EL (cell line): ENCODE data around the gene GIPC2.
"Not testable (repeated sequence)": the region's sequence is repeated elsewhere in the genome, so short reads cannot be mapped to it uniquely, and the experiment has no call there.

ENCODE experiments used
- DNase-seq: peaks from one replicate; pipeline ENCODE4 v3.0.0-alpha.2; 2016

The GIPC2 gene

DNA sequence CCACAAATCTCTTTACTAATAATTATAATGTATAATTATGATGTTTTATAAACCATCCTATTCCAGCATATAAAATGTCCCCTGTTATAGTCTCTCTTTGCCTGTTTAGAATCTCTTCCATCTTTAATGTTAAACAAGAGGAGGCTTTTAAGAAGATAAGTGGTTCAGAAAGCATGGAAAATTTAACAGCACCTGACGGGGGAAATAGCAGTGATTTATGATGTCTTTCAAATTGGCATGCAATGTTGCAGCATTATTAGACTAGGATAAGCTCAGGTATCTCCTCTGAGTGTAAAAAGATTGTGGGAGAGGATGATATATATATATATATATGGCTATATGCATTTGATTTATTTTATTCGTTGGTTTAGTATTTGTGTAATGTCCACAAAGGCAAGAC lies 24.4 kb downstream of the GIPC2 start:
- no peak for DNase-seq

DNA sequence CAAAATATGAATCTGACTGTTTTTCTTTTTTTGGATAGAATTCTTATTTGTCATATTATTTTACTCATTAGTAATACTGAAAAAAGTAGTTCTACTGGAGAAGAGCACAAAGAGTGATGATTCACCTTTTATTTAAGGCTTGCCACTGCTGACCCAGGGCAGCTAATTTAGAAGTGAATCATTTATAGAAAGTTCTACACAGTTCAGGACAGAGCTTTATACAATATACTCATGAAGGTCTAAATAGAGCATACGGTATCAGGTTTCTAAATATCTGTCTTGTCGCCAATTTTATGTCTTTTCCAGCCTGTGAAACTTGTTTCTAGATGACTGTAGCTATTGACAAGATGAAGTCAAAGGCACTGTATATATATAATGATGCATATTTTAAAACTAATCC lies 25.0 kb downstream of the GIPC2 start:
- peak; percentile 83 for DNase-seq

DNA sequence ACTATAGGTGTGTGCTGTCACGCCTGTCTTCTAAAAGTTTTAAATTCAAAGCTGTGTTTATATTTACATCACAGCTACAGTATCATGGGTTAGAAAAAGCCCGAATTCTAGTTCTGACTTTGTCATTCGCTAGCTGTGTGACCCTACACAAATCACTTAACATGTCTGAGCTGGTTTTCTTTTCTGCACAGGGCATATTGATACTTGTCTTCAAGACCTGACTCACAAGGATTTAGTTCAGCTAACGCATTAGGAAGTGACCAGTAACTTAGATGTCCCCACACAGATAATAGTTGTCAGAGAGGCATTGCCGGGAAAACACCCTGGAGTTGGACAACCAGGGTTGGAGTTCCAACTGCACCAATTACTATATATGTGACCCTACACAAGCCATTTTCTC lies 25.9 kb downstream of the GIPC2 start:
- DNase-seq: no peak

DNA sequence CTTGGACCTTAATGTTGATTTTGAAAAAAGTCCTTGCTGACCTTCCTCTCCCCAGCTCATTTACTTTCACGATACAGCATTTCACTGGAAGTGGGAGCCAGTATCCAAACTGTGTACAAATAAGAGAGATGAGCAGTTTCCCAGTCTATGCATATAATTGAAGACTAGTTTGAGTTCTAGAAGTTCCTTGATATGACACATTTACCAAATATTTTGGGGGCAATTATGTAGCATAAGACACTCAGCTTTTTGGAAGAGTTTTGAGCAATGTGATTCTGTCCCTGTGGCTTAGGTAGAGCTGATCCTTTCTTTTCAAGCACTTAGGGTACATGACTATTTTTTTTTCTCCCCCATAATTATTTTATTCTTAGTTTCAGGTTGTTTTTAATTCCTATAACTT lies 26.4 kb downstream of the GIPC2 start:
- peak; percentile 53 for DNase-seq

DNA sequence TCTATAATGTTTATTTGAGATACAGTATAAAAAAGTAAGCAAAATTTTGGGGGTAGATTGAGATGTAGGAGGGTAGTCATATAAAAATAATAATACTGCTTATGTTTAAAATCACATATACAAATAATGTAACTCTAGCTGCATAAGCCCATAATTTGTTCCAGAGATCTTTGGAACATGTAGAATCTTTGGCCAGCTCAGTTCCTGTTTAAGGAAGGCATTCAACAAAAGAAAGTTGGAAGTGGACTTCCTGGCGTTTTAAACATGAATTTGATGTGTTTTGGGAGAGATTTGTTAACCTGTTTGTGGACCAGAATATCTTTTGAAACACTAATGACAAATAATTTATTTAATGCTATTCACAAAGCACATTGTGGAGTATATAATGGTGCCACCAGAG lies 27.7 kb downstream of the GIPC2 start:
- DNase-seq: no peak

DNA sequence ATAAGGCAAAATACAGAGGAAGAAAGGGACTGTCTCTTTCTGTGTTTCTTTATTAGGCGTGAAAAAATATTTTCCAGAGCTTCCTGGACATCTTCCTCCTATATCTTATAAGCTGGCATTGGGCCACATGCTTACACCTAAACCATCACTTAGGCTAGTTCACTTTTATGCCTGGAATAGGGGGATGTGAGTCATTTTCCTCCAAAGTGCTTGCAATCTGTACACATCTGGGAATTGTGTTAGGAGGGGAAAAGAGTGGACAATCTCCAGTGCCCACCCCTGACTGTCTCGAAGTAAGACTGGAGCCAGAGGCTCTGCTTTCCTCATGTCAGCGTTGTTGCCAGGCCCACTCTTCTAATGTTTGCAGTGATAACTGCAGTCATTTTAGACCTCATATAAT lies 29.9 kb downstream of the GIPC2 start:
- DNase-seq: peak; percentile 36

DNA sequence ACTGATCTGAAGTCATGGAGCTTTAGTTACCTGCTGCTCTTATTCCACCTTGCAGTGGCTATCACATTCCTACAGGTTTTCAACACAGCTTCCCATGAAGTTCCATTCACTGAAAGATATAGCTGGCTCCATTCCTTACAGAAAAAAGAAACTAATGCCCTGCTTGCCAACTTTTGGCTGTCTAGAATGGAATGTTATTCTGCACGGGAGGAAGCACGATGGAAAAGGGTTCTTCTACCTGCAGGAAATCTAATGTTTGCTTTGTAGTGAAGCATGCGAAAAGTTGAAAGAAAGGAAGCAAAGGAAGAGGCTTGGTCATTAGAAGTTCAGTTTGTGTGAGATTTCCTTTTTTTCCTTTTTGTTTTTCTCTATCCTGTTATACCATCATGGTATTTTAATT lies 32.6 kb downstream of the GIPC2 start:
- DNase-seq: no peak

DNA sequence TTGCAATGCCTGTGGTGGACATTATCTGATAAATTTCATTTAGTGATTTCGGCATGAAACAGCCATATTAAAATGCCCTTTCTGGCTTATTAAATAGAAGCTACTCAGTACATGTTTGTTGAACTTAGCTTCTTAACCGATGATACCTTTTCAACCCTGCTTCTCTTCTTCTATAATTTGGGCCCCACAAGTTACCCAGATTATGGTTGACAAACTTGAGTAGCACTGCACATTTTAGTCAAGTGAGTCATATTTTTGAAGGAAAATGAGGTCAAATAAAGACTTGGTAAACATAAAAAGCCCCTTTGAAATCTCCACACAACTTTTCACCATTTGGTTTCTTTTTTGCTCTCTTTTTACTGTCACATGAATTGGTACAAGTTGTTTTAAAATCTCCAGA lies 33.8 kb downstream of the GIPC2 start:
- DNase-seq: peak; percentile 59

DNA sequence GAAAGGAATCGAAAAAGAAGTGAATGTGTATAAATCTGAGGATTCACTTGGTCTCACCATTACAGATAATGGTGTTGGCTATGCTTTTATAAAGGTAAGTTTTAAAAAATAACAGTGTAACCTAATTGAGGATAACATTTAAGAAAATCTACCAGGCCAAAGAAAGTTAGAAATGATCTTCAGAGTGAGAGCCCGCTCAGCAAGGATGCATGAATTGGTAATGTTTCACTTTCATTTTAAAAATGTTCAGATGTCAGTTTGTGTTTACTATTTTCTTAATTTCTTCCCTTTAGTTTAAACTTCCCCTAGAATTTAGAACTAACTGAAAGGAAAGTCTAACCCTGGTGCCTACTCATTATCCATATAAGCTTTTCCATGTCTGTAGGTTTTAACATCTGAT lies 35.0 kb downstream of the GIPC2 start:
- DNase-seq: no peak

DNA sequence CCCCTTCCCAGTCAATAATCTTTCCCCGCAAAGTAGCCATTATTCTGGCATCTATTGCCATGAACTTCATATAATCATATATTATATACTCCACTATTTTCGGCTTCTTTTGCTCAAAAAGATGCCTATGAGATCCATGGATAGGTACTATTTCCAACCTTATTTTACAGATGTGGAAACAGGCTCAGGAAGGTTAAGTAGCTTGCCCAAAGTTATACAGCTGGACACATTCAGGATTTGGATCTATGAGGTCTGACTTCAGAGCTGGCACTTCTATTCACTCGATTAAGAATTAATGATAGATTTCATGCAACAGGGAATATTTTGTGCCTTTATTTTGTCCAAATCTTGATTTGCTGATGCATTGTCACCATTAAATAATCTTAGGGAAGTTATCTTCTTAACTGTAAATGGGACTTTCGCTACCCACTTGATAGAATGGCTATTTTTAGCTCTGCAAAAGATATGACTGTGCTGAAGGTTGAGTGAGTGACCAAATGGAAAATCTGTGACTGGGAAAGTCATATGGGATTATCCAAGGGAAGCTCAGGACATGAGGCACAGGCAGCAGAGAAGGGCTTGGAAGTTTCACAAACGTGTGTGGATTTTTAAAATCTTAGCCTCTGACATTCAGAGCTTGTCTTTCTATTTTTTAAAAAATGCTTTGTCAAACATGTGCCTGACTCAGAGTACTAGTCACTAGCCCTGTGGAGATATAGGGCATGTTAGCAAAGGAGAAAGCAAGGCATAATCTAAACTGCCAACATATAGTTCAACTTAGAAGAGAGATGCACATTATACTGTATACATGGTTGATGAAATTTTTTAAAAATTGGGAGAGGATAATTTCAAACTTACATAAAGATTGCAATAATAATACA lies 36.5 kb downstream of the GIPC2 start:
- DNase-seq: no peak

DNA sequence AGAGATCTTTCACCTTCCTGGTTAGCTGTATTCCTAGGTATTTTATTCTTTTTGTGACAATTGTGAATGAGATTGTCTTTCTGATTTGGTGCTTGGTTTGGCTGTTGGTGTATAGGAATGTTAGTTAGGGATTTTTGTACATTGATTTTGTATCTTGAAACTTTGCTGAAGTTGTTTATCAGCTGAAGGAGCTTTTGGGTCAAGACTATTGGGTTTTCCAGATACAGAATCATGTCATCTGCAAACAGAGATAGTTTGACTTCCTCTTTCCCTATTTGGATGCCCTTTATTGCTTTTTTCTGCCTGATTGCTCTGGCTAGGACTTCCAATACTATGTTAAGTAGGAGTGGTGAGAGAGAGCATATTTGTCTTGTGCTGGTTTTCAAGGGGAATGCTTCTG lies 38.9 kb downstream of the GIPC2 start:
- not testable (repeated sequence) for DNase-seq

DNA sequence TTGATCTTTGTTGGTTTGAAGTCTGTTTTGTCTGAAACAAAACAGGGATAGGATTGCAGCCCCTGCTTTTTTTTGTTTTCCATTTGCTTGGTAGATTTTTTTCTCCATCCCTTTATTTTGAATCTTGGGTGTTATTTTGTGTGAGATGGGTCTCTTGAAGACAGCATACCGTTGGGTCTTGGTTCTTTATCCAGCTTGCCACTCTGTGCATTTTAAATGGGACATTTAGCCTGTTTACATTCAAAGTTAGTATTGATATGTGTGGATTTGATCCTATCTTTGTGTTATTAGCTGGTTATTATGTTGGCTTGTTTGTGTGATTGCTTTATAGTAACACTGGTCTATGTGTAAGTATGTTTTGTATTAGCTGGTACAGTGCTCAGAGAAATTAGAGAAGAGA lies 40.9 kb downstream of the GIPC2 start:
- DNase-seq: no peak

DNA sequence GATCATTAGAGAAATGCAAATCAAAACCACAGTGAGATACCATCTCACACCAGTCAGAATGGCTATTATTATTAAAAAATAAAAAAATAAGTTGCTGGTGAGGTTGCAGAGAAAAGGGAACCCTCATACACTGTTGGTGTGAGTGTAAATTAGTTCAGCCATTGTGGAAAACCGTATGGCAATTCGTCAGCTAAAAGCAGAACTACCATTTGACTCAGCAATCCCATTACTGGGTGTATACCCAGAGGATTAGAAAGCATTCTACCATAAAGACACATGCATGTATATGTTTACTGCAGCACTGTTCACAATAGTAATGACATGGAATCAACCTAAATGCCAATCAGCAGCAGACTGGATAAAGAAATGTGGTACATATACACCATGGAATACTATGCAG lies 42.2 kb downstream of the GIPC2 start:
- DNase-seq: no peak

DNA sequence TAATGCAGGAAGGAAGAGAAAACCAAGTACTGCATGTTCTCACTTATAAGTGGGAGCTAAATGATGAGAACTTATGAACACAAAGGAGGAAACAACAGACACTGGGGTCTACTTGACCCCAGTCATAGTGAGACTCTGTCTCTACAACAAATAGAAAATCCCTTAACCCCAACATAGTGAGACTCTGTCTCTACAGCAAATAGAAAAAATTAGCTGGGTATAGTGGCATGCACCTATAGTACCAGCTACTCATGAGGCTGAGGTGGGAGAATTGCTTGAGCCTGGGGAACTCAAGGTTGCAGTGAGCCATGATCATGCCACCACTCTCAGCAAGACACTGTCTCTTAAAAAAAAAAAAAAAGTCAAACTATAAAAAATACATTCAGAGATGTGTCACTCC lies 42.7 kb downstream of the GIPC2 start:
- no peak for DNase-seq

DNA sequence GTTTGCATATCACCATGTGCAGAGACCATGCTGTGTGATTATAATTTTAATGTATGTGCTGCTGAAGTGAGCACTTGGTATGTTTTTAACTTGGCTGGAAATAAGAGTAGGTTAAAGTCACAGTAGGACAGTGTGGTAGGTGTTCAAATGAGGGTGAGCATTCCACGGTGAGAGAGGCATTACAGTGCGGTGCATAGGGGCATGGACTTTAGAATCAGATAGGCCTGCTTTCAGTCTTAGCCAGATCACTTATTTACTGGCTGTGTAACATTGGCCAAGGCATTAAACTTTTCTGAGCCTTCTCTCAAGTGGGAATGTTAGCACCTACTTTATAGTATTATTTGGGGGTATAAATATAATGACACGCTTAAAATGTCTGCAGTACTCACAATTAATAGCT lies 43.2 kb downstream of the GIPC2 start:
- DNase-seq: no peak

DNA sequence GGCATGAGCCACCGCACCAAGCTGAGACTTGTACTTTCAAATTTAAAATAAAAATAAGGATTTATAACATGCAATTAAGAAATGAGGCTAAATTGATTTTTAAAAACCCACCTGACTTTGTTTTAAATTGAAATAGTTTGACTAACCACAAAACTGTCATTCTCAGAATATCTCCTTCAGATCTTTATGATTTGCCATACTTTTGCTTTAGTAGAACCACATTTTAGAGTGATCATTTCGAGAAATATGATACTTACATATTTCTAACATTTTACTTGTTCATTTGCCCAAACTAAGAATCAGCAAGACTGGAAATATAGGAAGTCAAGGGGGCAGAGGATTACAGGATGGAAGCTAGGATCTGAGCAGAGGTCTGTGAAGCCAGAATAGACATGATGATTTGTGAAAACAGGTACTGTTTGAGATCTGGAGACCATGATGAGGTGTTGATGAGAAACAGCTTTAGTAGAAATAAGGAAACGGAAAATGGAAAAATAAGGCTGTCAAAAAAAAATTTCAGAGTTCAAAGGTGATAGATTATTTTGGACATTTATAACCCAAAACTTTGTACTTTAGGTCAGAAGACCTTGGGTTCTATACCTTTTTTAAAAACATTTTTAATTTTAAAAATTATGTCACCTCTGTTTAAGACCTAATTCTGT lies 44.8 kb downstream of the GIPC2 start:
- no peak for DNase-seq

DNA sequence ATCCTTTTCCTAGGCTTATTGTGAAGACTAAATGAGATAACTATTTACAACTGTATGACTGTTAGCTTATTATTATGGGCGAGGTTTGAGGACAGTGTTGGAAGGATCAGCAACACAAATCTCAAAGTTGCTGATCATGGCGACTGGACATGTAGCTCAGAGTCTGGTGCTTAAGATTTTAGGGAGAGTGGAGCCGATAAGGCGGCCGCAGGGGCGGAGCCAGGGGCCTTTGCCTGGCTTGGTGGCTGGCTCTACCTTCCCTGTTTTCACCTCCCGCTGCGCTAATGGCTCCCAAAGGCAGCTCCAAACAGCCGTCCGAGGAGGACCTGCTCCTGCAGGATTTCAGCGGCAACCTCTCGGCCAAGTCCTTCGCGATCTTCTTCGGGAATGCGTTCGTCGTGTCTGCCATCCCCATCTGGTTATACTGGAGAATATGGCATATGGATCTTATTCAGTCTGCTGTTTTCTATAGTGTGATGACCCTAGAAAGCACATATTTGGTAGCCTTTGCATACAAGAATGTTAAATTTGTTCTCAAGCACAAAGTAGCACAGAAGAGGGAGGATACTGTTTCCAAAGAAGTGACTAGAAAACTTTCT lies 45.5 kb downstream of the GIPC2 start:
- no peak for DNase-seq

DNA sequence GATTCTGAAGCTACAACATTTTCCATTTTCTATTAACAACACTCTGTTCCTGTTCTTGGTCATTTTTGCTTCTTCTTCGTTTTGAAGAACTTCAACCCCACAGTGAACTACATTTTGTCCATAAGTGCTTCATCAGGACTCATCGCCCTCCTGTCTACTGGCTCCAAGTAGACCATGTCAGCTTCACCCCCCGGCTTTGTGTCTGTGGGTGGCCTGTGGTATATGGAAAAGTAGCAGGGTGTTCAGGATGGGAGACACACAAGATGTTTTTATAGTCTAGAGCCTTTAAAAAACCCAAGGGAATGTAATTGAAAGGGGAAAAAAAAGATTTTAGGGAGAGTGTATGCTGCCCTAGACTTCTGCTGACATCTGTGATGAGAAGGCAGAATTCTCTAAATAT lies 46.1 kb downstream of the GIPC2 start:
- no peak for DNase-seq

DNA sequence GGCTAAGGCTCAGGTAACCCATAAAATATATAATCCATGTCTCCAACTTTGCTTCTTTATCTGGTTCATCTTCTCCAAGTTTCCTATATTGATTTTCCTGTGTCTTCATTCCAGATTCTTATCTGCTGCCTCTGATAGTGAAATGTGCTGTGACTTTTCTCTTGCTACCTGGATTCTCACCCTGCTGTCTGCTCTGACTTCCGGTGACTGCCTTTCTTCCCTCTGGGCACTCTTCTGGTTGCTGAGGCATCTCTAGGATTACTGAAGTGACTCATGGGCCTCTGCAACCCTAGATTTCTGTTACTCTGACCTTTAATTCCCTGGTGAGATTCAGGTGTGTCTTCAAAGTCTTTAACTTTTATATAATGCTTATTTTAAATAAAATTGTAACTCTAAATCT lies 46.9 kb downstream of the GIPC2 start:
- peak; percentile 73 for DNase-seq

DNA sequence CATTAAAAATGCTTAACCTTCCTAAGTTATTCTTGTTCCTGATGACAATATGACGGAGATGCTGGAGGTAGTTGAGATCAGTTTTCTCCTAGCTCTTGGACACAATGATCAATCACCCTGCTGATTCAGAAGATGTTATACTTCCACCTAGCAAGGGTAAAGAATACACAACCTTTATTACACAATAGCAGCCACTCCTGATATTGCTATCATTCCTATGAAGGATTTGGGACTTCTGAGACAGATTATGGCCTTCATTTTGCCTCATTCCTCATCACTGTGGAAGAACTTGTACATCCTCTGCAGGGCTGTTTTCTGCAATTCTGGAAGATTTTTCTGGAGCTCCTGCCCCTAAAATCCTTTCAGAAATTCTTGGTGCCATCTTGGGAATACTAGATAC lies 47.8 kb downstream of the GIPC2 start:
- DNase-seq: no peak

DNA sequence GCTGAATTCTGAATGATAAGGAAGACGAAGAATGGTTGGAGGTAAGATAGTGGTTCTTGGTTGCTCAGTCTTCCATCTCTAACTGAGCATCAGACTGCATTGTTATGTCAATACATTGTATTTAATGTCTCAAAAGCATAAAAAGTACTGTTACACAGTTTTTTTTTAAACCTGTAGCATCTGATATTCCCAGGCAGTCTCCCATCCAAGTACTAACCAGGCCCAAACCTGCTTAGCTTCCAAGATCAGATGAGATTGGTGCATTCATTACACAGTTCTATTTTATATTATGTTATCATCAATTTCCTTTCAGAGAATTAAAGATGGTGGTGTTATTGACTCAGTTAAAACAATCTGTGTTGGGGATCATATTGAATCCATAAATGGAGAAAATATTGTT lies 48.9 kb downstream of the GIPC2 start:
- DNase-seq: no peak

DNA sequence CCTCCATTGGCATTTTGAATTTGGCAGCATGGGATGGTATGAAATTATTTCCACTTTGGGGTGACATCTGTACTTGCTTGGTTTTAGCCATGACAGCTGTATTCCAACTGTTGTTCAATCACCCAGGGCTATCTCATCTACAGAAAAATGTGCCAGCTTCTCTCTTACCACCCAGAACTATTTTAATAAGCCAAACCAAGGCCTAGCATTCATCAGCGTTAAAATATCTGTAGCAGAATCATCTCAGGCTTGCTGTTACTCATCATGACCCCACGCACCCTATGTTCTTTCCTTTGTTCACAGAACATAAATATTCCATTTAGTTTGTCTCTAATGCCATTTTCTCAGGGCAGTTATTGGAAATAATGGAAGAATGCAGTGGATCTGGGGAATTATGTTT lies 49.8 kb downstream of the GIPC2 start:
- peak; percentile 94 for DNase-seq

DNA sequence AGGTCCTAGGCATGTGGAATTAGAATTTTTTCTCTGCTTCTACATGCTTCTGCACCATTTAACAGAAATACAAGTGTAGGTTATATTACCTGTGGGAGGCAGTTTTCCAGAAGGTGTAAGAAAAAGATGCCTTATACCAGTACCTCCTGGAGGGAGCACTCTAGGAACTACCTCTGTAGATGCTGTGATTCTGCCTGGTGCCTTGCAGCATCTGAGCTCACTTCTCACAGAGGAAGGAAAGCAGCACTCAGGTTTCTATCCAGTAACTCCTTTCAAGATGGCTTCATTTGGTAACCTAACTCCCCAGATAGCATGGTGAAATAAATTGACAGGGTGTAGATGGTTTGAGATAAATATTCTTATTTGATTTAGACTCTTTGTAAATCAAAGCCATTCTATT lies 50.3 kb downstream of the GIPC2 start:
- DNase-seq: no peak

DNA sequence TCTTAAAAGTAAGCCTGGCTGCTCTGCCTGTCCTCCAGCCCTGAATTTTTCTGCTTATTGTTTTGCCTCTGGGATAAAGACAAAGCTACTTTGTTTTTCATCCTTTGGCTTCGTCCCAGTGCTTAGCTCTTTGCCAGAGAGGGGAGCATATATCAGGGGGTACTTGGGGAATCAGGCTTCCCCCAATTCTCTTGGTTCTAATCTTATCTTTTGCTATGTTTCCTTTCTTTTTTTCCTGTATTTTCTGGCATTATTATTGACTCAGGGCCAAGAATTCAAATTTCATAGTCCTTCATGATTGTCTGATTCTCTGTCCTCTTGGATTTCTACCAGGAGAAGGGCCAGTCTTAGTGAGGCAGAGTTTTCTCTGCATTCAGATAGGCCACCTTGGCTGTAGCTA lies 51.2 kb downstream of the GIPC2 start:
- no peak for DNase-seq
